Stimulated activated CD4-positive, alpha-beta T cell treated with anti-CD3 and anti-CD28 coated beads, Interleukin-1b, Interleukin-23, amount 100 ng/mL, for 24 hours (primary cell): ENCODE results near the gene OR2A7.
"Not testable (repeated sequence)": the region's sequence is repeated elsewhere in the genome, so short reads cannot be mapped to it uniquely, and the experiment has no call there.

ENCODE experiments used
- DNase-seq, 4 experiments: peaks; one replicate each; pipeline ENCODE4 v3.0.0-alpha.2; 2020; ENCODE audit warnings: low read depth in 4 of 4, low spot score in 1 of 4

The OR2A7 gene

DNA sequence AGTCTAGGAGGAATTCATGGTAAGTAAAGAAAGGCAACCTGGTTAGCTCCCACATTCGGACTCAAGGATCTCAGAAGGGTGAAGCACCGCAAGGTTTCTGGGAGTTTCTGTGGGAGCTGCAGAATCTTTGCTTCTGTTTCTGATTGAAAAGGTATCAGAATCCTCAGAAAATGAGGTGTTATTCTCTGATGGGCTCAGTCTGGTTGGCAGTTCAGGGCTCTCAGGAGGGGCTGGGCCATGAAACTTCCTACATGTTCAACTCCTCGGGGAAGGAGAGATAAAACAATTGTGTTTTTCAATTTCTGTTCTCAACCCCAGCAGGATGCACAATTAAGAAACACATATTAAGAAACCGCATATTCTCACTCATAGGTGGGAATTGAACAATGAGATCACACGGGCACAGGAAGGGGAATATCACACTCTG, 9.1 kb downstream of the OR2A7 start:
- DNase-seq = no peak

GRCh38 chr7:144252307-144252706, 12.3 kb downstream of the OR2A7 start:
- not testable (repeated sequence) for DNase-seq

DNA sequence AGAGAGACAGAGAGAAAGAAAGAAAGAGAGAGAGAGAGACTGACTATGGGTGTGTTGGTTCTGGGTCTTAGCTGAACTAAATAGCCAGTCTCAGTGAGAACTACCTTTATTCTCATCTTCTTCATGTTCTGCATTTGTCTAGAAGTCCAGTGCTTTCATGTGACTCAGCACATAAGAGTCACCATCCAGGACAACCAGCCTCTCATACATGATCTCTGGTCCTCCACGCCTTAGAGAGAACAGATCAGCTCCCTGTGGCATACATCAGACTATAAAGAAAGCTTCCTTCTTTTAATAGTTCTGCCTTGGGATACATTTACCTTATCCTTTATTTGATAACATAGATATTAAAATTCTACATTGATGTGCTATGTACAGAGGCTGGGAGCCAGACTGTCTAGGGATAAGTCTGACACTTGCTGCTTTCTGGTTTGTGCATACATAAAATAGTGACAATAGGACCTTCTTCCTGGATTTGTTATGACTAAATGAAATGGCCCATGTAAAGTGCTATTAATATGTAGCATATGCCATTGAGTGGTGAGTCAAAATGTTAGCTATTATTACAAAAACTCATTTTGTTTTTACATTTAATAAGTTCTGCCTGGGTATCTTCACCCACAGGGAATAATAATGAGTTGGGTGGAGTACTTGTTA, 16.8 kb downstream of the OR2A7 start:
- not testable (repeated sequence) for DNase-seq

GRCh38 chr7:144246967-144247366, 17.6 kb downstream of the OR2A7 start:
- DNase-seq = not testable (repeated sequence)

- not testable (repeated sequence) for DNase-seq
Measured at GRCh38 chr7:144245372-144245771, 19.2 kb downstream of the OR2A7 start.

DNA sequence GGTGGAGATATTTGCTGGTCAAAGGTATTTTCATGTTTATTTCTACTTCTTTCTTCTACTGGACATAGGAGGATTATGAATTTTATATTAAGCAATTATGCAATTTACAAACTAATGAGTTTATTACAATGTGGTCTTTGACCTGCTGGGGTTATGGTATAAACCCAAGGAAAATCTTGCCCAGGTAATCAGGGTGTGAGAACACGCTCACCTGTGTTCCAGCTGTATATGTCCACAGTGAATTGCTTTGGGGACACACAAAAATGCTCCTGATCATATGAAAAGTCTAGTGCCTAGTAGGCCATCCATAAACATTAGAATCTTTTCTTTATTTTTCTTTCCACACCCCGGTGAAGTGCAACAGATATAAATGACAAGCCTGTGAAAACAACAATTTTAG, 25.2 kb downstream of the OR2A7 start, which contains the start of gene OR2A42:
TSS of gene OR2A42 (minus strand) at position 241 of the 400 bp plus-strand sequence. CDS start 6,762 bp downstream, outside the sequence.
- DNase-seq = not testable (repeated sequence)

GRCh38 chr7:144238530-144239082, 26.0 kb downstream of the OR2A7 start:
- DNase-seq = not testable (repeated sequence)

GRCh38 chr7:144233039-144233438, 31.6 kb downstream of the OR2A7 start:
- DNase-seq = not testable (repeated sequence)

DNA sequence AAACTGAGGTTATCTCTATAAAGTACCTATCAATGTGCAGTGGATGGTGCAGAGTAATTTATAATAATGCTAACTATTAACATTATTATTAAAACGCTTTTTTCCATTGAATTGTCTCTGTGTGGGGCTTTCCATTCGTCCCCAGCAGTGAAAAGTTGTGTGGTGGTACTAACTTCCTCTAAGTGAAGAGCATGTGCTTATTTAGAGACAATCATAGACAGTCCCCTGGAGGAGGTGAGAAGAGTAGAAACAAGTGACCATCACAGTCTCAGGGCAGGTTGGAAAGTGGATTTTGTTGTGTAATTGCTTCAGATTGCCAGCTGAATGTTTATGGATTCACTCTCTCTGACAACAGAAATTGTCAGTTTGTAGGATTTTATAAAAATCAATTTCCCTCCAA, 33.6 kb downstream of the OR2A7 start:
- not testable (repeated sequence) for DNase-seq

DNA sequence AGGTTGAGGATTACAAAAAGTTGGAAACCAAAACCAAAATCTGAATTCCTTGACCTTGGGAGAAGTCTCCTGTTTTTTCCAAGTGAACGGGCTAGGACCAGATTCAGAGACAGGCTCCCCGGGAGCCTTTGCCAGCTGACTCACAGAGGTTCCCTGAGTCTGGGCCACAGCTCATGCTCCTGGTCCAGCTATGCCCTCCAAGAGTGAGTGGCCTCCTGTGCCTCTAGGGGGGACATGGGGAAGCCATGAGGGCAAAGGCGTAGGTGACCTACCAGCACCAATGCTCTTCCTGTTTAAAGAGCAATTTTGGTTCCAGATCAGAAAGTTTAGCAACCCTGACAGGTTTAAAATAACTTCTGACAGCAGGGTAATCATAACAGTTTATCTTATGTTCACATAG, 35.8 kb downstream of the OR2A7 start:
- DNase-seq = not testable (repeated sequence)

GRCh38 chr7:144226866-144227265, 37.7 kb downstream of the OR2A7 start:
- DNase-seq = not testable (repeated sequence)

- DNase-seq = not testable (repeated sequence)
Measured at GRCh38 chr7:144223675-144224074, 40.9 kb downstream of the OR2A7 start.

GRCh38 chr7:144220531-144220930, 44.1 kb downstream of the OR2A7 start:
- DNase-seq = not testable (repeated sequence)

DNA sequence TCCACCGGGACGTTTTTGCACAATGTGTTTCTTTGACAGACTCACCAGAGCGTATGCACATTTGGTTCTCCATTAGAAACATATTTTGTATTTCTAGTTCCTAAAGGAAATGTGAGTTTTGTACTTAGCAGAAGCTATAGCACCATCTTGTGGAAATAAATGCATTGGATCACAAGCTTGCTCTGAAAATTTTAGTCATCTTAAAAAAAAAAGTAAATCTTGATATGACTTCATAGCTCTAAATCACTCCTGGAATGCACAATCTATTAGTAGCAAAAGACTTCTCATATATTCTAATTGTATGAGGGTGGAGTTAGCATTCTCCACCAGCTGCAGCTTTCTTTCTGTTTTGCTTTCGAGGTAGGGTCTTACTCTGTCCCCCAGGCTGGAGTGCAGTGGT, 45.4 kb downstream of the OR2A7 start:
- DNase-seq = not testable (repeated sequence)

- not testable (repeated sequence) for DNase-seq
Measured at GRCh38 chr7:144218581-144218980, 46.0 kb downstream of the OR2A7 start.

DNA sequence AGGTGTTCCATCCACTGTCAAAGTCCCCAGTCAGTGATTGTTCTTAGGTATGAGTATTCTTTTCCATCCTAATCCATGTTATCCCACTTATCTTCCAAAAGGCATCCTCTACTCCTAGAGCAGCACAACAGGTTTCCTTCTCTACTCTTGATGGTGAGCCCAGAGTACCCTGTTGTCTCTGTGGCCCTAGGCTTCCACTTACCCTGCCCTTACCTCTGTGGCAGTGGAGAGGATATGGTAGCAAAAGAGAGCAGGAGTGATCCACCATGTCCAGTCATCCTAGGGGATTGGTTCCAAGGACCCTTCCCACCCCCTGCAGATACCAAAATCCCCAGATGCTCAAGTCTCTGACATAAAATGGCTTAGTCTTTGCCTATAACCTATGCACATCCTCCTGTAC, 47.4 kb downstream of the OR2A7 start:
- DNase-seq = not testable (repeated sequence)
